SH-SY5Y (cell line): ENCODE data around the gene BMAL2.

Source experiments
- GATA2 ChIP-seq: IDR thresholded peaks from 2 replicates; pipeline ENCODE4 v1.6.1; 2011; ENCODE audit warnings: mild to moderate bottlenecking, low read depth, low read length
- GATA3 ChIP-seq: IDR thresholded peaks from 2 replicates; pipeline ENCODE4 v1.6.1; 2011; ENCODE audit warnings: low read depth, mild to moderate bottlenecking, low read length, moderate library complexity

GRCh38 chr12:27332714-27333402, at the start of gene BMAL2:
- TF ChIP-seq GATA3 (no peak), GATA2 (no peak)
